GM19397 (cell line): ENCODE results near the gene GOLM1.

ENCODE experiments used
- ATAC-seq: cut with Tn5 transposase; IDR thresholded peaks from one replicate; pipeline ENCODE4 v1.9.1; 2021; ENCODE audit warnings: mild to moderate bottlenecking, moderate library complexity; ENCODE audit not compliant: unreplicated experiment

GOLM1 gene

DNA sequence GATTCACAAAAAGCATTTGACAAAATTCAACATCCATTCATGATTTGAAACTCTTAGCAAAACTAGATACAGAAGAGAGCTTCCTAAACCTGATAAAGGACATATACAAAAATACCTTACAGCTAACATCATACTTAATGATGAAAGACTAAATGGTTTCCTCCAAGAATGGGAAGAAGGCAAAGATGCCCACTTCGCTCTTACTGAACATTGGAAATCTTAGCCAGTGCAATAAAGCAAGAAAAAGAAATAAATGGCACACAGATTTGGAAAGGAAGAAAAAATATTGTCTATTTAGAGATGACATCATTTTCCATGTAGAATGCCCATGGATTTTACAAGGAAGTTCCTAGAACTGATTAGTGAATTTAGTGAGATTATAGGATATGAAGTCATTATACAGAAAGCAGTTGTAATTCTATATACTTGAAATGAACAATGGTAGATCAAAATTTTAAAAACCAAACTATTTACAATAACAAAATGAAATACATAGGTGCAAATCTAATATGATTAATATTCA, 94.0 kb downstream of the GOLM1 start:
- ATAC-seq, result no peak

DNA sequence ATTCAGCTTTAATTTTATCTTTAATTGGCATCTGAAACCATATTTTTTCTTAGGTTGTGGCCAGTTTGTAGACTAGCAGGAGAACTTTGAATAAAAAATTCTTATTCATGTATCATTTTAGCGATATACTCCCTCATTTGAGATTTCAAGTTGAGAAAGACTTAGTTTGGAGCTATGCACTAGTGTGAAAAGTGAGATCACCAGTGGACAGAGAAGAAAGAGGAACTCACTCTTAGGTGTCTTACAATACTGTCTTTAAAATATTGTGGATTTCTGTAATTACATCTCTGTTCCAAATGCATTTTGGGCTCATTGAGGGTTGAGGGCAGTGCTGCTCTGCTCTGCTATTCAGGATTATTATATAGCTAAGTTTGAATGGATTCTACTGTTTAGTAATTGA, 103.8 kb downstream of the GOLM1 start:
- ATAC-seq, result no peak

DNA sequence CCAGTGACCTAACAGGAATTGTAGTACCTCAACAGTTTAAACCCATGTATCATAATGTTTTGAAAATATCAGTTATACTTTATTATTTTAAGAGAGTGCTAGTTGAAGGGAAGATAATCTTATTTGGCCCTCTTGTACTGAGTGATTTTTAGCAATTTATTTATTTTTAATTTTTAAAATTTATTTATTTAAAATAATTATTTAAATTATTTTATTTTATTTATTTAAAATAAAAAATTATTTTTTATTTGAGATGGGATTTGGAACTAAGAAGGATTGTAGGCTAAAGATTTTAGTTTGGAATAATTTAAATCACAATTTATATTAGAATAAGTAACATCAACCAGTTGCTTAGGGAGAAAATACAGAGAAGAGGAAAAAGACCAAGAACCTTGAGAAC, 104.3 kb downstream of the GOLM1 start:
- ATAC-seq, result no peak

DNA sequence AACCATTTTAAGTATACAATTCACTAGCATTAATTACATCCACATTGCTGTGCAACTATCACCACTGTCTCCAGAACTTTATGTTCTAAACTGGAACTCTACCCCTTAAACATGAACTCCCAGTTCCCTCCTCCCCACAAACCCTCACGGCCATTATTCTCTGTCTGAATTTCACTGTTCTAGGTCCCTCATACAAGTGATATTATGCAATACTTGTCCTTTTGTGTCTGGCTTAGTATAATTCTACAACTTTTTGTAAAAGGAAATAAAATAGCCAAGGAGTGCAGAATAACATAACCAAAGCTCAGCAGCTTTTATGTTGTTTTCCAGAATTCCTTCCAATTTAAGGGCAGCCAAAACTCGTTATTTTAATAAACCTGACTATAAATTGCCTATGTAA, 105.2 kb downstream of the GOLM1 start:
- no peak for ATAC-seq

DNA sequence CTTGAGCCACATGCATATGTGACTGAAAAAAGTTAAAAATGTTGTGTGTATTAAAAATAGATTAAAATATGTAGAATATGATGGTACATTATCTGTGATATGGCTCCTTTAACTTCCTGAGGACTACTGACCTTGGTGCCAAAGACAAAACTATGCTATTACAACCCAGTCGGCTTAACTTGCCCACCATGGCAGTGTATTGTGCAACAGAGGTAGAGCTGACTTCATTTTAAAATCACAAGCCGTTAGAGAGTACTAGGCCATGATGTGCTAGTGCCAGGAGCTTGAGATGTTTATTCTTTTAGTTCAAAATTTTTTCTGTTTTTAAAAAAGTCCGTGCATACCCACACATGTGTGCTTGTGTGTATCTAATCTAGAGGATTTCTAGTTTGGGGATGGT, 112.1 kb downstream of the GOLM1 start:
- no peak for ATAC-seq

DNA sequence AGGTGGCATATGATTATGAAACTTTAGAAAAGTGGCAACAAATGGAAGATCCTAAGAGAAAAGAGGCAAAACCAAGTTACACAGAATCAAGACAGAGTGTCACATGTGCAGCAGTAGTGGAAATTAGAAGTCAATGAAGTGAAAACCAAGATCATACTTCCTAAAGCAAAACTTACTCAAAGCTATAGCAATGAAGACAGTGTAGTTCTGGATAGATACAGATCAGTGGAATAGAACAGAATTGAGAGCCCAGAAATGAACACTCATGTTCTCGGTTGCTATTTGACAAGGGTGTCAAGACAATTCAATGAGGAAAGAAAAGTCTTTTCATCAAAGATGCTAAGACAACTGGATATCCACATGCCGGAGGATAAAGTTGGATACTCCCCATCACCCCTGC, 114.9 kb downstream of the GOLM1 start:
- no peak for ATAC-seq

DNA sequence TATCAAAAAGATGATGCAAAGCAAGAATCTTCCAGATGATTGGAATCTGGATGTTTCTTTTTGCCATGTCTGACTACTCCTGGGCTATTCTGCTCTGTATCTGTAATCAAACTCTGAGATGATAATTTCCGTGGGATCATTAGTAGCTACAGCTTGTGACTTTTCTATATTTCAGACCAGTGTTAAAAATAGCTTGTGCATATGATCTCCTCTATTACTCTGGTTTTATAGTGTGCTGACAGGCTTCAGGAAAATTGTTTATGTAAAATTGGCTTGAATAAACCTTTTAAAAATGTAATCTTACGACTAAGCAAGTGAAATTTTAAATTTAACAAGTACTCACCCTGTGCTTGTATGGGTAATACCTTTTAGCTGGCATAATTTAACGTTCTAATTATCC, 118.0 kb downstream of the GOLM1 start:
- no peak for ATAC-seq

DNA sequence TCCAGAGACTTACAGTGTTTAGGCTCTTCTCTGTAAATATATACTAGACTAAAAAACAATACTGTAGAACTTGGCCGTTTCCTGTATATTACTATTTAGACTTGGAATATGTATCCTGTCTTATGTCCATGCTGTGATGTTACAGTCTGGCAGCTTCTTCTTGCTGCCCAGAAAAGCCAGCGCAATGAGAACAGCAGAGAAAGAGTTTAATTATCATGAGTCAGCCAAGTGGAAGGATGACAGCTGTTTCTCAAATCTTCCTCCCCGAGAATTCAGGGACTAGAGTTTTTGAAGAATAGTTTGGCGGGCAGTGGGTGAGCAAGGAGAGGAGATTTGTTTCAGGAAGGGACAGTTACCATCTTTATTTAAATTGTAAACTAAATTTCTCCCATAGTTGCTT, 120.9 kb downstream of the GOLM1 start:
- ATAC-seq, result no peak
